Erythroblast (primary cell): ENCODE data around the gene LTBP1.

ENCODE experiments used
- GATA1 ChIP-seq: IDR thresholded peaks from 2 replicates; pipeline ENCODE4 v1.6.1; 2011; ENCODE audit warnings: low read depth, mild to moderate bottlenecking, control low read depth, low read length, moderate library complexity
- POLR2A ChIP-seq: IDR thresholded peaks from 2 replicates; pipeline ENCODE4 v1.6.1; 2011; ENCODE audit warnings: mild to moderate bottlenecking, low read length

DNA sequence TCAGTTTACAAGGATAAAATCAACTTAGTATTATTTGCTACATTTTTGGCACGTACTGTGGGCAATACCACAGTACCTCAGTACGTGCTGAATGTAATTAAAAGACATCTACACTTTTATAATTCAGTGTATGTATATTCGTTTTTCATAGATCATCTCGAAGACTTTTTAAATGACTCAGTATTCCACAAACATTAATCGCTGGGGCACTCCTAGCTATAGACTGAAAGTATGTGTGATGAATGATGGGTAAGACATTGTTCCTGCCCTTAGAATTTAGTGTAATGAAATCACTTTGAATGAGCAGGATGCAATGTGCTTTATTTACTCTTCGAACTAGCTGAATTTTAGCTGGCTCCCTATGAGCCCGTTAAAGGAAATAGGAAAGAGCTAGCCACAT, 284.1 kb downstream of the LTBP1 start:
- no peak for TF ChIP-seq POLR2A
- no peak for TF ChIP-seq GATA1
